ENCODE results near the gene TALDO1.
"Not testable (repeated sequence)": the region's sequence is repeated elsewhere in the genome, so short reads cannot be mapped to it uniquely, and the experiment has no call there.

- TF ChIP-seq CTCF (IDR thresholded peaks at IDR 0.05; ENCODE audit: low read depth, low read length, missing input control); EGR1 (IDR thresholded peaks at IDR 0.05; ENCODE audit: low read depth in 2 of 2); REST (IDR thresholded peaks at IDR 0.05); ZBTB33 (IDR thresholded peaks at IDR 0.05); YY1 (IDR thresholded peaks at IDR 0.05); JUND (IDR thresholded peaks at IDR 0.05); HNF4G (IDR thresholded peaks at IDR 0.05); TAF1 (conservative IDR thresholded peaks at IDR 0.05); RXRA (IDR thresholded peaks at IDR 0.05); RAD21 (IDR thresholded peaks at IDR 0.05); MAX (IDR thresholded peaks at IDR 0.05); ATF3 (IDR thresholded peaks at IDR 0.05): not testable (repeated sequence)
Measured at GRCh38 chr11:734541-734940, 12.7 kb upstream of the TALDO1 start.
